ENCODE measurements around the gene ARSB. TPM values are rescaled to one million over a fixed set of nuclear protein-coding genes. Genes with fewer than 3 reads are reported as not detected.

The ARSB gene
- total RNA-seq, 4 donors from 2014 or later: 9.1 to 12.7 (median 10.7) TPM

DNA sequence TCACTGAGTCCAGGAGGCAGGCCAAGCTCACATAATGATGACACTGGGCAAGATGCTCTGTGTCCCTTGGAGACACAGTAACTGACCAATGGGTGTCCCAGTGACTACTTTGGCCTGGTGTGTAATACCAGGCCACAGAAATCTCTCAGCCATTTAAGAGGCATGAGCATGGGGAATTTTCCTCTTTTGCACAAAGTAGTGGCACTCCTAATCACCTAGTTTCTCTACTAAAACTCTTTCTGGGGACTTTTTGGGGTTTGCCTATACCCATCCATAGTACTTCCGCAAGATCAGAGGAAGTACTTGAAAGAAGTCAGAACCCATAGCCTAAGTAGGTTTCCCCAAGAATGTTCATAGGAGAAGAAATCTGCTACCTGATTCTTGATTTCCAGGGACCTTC is 161.9 kb downstream of the ARSB start:
- WGBS, 2 donors (ENCODE audit: low coverage in 1 of 2): 100% methylated on average over 1 of the region's 1 CpG; no CpG with 5 or more reads in 1 of the 2 donors
- no peaks in the 10 kb centered on the region for H3K27me3 ChIP-seq
- no peak overlapping the region for H3K27ac ChIP-seq
- in situ Hi-C loops (cut with MboI; ENCODE audit: low pct_ligation_motif_present in 1 of 4, low pct_unique_long_range_greater_than_20kb in 1 of 4, low sequenced_read_pairs in 3 of 4) (no loop called here), intact Hi-C loops (cut with DNase I; ENCODE audit: low total_unique reads) (no loop called here)
- H3K9me3 ChIP-seq: no peaks in the 10 kb centered on the region
- H3K36me3 ChIP-seq: no peaks in the 10 kb centered on the region
- TF ChIP-seq POLR2A (IDR thresholded peaks at IDR 0.05) (no peak), POLR2AphosphoS5 (IDR thresholded peaks at IDR 0.05) (no peak), EP300 (IDR thresholded peaks at IDR 0.05; ENCODE audit: low read depth) (no peak)
- TF ChIP-seq, protein P1, sequence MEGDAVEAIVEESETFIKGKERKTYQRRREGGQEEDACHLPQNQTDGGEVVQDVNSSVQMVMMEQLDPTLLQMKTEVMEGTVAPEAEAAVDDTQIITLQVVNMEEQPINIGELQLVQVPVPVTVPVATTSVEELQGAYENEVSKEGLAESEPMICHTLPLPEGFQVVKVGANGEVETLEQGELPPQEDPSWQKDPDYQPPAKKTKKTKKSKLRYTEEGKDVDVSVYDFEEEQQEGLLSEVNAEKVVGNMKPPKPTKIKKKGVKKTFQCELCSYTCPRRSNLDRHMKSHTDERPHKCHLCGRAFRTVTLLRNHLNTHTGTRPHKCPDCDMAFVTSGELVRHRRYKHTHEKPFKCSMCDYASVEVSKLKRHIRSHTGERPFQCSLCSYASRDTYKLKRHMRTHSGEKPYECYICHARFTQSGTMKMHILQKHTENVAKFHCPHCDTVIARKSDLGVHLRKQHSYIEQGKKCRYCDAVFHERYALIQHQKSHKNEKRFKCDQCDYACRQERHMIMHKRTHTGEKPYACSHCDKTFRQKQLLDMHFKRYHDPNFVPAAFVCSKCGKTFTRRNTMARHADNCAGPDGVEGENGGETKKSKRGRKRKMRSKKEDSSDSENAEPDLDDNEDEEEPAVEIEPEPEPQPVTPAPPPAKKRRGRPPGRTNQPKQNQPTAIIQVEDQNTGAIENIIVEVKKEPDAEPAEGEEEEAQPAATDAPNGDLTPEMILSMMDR (IDR thresholded peaks at IDR 0.05): no peak
- H3K4me1 ChIP-seq: no peaks in the 10 kb centered on the region
- no peak for DNase-seq
- H3K4me3 ChIP-seq: no peak overlapping the region

DNA sequence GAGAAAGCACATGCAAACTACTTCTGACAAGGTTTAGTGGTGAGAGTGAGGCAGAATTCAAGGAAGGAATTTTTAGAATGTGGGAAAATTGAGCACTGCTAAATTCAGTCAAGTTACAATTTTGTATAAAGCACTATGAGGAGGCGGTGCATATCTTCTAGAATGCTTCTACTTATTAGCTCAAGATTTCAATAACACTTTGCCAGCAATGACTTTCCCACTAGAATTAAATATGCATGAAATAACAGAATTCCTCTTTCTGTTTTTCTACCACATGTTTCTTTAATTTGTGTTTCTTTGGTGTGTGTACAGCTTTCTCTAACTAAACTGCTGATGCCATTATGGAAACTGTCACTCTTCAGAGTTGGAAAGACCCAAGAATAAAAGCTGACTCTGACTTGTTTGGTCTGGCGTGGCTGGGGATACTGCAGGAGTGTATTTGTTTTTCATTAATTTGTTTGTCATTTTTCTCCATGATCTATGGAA is 163.5 kb downstream of the ARSB start:
- Histone ChIP-seq H3K27me3 (no peaks in the 10 kb centered on the region), H3K4me1 (no peaks in the 10 kb centered on the region), H3K27ac (no peak overlapping the region), H3K4me3 (no peak overlapping the region), H3K9me3 (no peaks in the 10 kb centered on the region), H3K36me3 (peaks cover 0 to 3% (median 0%) of the 10 kb centered on the region in 4 donors)
- intact Hi-C loops (cut with DNase I; ENCODE audit: low total_unique reads): no loop called here
- WGBS, 2 donors (ENCODE audit: low coverage in 1 of 2): 91 to 100% methylated on average over 2 of the region's 2 CpGs
- no peak for DNase-seq
- TF ChIP-seq POLR2AphosphoS5 (IDR thresholded peaks at IDR 0.05): no peak
- TF ChIP-seq, protein P1 (IDR thresholded peaks at IDR 0.05): no peak
- in situ Hi-C loops (cut with MboI; ENCODE audit: low pct_ligation_motif_present in 1 of 4, low pct_unique_long_range_greater_than_20kb in 1 of 4, low sequenced_read_pairs in 3 of 4): no loop called here

DNA sequence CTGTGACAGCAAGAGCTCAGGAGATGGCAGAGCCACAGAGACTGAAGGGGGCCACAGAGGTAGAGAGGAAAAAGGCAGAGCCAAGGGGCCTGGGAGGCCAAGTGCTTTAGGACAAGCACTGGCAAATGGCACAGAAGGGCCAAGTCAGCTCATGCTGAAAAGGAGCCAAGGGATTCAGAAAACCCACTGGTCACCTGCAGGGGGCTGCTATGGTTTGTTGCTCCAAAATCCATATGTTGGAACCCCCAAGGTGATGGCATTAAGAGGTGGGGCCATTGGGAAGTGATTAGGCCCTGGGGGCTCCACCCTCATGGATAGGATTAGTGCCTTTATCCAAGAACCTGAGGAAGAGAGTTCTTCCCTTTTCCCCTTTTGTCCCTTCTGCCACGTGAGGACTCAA is 165.4 kb downstream of the ARSB start:
- in situ Hi-C loops (cut with MboI; ENCODE audit: low pct_ligation_motif_present in 1 of 4, low pct_unique_long_range_greater_than_20kb in 1 of 4, low sequenced_read_pairs in 3 of 4) (no loop called here), intact Hi-C loops (cut with DNase I; ENCODE audit: low total_unique reads) (no loop called here)

DNA sequence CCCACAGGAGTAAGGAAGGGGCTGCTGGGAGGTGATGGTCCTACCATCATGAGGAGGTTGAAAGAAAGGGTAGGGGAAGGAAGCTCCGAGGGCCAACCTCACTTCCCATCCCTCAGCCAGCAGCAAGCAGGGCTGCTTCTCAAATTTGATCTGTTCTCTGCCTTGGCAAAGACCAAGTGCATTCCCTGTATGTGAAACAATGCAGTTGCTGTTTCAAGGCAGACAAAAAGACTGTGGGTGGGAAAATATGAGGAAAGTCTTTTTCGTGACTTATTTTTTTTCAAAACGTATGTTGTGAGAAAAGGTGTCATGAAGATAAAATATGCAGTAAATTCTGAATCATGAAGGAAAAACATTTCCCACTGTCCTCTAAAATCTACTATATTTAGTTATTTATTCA is 165.9 kb downstream of the ARSB start:
- no peak overlapping the region for H3K27ac ChIP-seq
- H3K36me3 ChIP-seq: peaks cover 0 to 5% (median 0%) of the 10 kb centered on the region in 4 donors
- no peak for TF ChIP-seq EP300 (IDR thresholded peaks at IDR 0.05; ENCODE audit: low read depth)
- TF ChIP-seq POLR2A (IDR thresholded peaks at IDR 0.05): no peak
- TF ChIP-seq, protein P1 (IDR thresholded peaks at IDR 0.05): no peak
- TF ChIP-seq POLR2AphosphoS5 (IDR thresholded peaks at IDR 0.05): no peak
- no peak for DNase-seq
- no peaks in the 10 kb centered on the region for H3K9me3 ChIP-seq
- 80 to 84% methylated on average over 3 of the region's 3 CpGs for WGBS, 2 donors (ENCODE audit: low coverage in 1 of 2)
- H3K4me1 ChIP-seq: no peaks in the 10 kb centered on the region
- intact Hi-C loops (cut with DNase I; ENCODE audit: low total_unique reads): no loop called here
- in situ Hi-C loops (cut with MboI; ENCODE audit: low pct_ligation_motif_present in 1 of 4, low pct_unique_long_range_greater_than_20kb in 1 of 4, low sequenced_read_pairs in 3 of 4): no loop called here
- H3K4me3 ChIP-seq: no peak overlapping the region
- no peaks in the 10 kb centered on the region for H3K27me3 ChIP-seq

More for the DNA sequence above, 165.4 kb downstream of the ARSB start:
- Histone ChIP-seq H3K36me3 (peaks cover 0 to 5% (median 0%) of the 10 kb centered on the region in 4 donors), H3K4me3 (no peak overlapping the region), H3K27ac (no peak overlapping the region), H3K4me1 (no peaks in the 10 kb centered on the region), H3K27me3 (no peaks in the 10 kb centered on the region), H3K9me3 (no peaks in the 10 kb centered on the region)
- DNase-seq: no peak
- 76% methylated on average over 1 of the region's 1 CpG; no CpG with 5 or more reads in 1 of the 2 donors for WGBS, 2 donors (ENCODE audit: low coverage in 1 of 2)
- TF ChIP-seq EP300 (IDR thresholded peaks at IDR 0.05; ENCODE audit: low read depth): no peak
- TF ChIP-seq POLR2AphosphoS5 (IDR thresholded peaks at IDR 0.05): no peak
- TF ChIP-seq, protein P1 (IDR thresholded peaks at IDR 0.05): no peak
- no peak for TF ChIP-seq POLR2A (IDR thresholded peaks at IDR 0.05)

All from transverse colon (tissue), 4 donors.